ENCODE results near the gene UBXN10. TPM values are rescaled to one million over a fixed set of nuclear protein-coding genes. Genes with fewer than 3 reads are reported as not detected.
"Not testable (repeated sequence)": the region's sequence is repeated elsewhere in the genome, so short reads cannot be mapped to it uniquely, and the experiment has no call there.

UBXN10 gene
- total and polyA plus RNA-seq, 2 of the 8 experiments (the other 6 are each of a cell fraction or from before 2014, with no cell fraction given): 0.43 to 0.68 TPM

DNA sequence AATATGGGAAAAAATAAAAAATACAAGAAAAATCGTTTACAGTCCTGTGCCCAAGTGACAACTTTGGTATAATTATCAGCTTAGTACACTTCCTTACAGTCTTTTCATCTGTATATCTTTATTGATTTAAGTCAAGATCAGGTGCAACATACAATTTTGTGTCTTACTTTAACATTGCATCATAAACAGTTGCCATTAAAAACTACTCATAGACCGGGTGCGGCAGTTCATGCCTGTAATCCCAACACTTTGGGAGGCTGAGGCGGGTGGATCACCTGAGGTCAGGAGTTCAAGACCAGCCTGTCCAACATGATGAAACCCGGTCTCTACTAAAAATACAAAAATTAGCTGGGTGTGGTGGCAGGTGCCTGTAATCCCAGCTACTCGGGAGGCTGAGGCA, 33.2 kb downstream of the UBXN10 start:
- WGBS, 2 experiments (ENCODE audit: extremely low coverage in 1 of 2, insufficient coverage in 1 of 2, insufficient read length in 1 of 2, insufficient replicate concordance in 2 of 2, low coverage in 1 of 2, low lambda C conversion rate in 2 of 2, missing lambda C conversion rate in 1 of 2): 81% methylated on average over 6 of the region's 6 CpGs; no CpG with 5 or more reads in 1 of the 2 experiments
- H2BK5ac ChIP-seq (ENCODE audit: low read depth, low read length); H4K8ac ChIP-seq (ENCODE audit: extremely low read depth, insufficient read depth, low read length); H4K5ac ChIP-seq (ENCODE audit: insufficient read length, low read depth, low read length); H3K27ac ChIP-seq (ENCODE audit: low read depth, low read length); H2AFZ ChIP-seq (ENCODE audit: low read length); H3K23ac ChIP-seq (ENCODE audit: insufficient read length); H3K79me1 ChIP-seq (ENCODE audit: low read depth, low read length); H2BK120ac ChIP-seq (replicated peaks; ENCODE audit: low read depth, low read length); H4K91ac ChIP-seq (replicated peaks; ENCODE audit: insufficient read length, low read length); H3K18ac ChIP-seq (ENCODE audit: extremely low read depth, low read length); POLR2A ChIA-PET (ENCODE audit: partially characterized antibody); H2AK5ac ChIP-seq (ENCODE audit: low read depth, low read length); H3K9ac ChIP-seq (replicated peaks in 1 of 4; ENCODE audit: extremely low read depth in 1 of 4, low read depth in 3 of 4, low read length in 3 of 4); H3K9me3 ChIP-seq (ENCODE audit: insufficient read depth in 2 of 2, low read depth in 1 of 2, low read length in 1 of 2); H3K14ac ChIP-seq (ENCODE audit: insufficient read length); H3K23me2 ChIP-seq (ENCODE audit: low read depth, low read length); FAIRE-seq; H3K79me2 ChIP-seq (ENCODE audit: control insufficient read depth in 1 of 2, insufficient read depth in 2 of 2, low read length in 2 of 2); H2BK12ac ChIP-seq (ENCODE audit: low read depth, low read length); H3K4me1 ChIP-seq (replicated peaks in 1 of 4; ENCODE audit: control insufficient read depth in 3 of 4, insufficient read depth in 4 of 4, low read length in 3 of 4); H3K4me3 ChIP-seq (ENCODE audit: extremely low read depth in 1 of 4, insufficient read depth in 2 of 4, low read depth in 3 of 4, low read length in 4 of 4); H3K4me2 ChIP-seq (ENCODE audit: insufficient read depth in 1 of 2, low read depth in 2 of 2, low read length in 2 of 2); DNase-seq (ENCODE audit: low read depth in 1 of 2, low spot score in 2 of 2); H3K56ac ChIP-seq (replicated peaks; ENCODE audit: insufficient read length, low read depth, low read length); H4K20me1 ChIP-seq (replicated peaks in 1 of 2; ENCODE audit: control insufficient read depth in 1 of 2, insufficient read depth in 2 of 2, low read length in 2 of 2); H2BK20ac ChIP-seq (ENCODE audit: low read length); H3K27me3 ChIP-seq (replicated peaks in 1 of 4; ENCODE audit: control insufficient read depth in 3 of 4, extremely low read depth in 1 of 4, insufficient read depth in 3 of 4, low read length in 3 of 4); H2BK15ac ChIP-seq (ENCODE audit: low read length); H3K4ac ChIP-seq (replicated peaks; ENCODE audit: insufficient read length, low read depth, low read length); H3K36me3 ChIP-seq (ENCODE audit: control insufficient read depth in 2 of 4, insufficient read depth in 4 of 4, low read length in 3 of 4): not testable (repeated sequence)
- CTCF ChIA-PET (ENCODE audit: partially characterized antibody): interaction anchor here (0.8 to 4.6 kb wide), 10 partner anchors 9 to 457 kb away, joined by 3 to 32 read pairs (median 6); partner anchors contain the start of gene VWA5B1
